T-cell (primary cell): ENCODE measurements around the gene SIRPB2. TPM values are rescaled to one million over a fixed set of nuclear protein-coding genes. Genes with fewer than 3 reads are reported as not detected.
"Not testable (repeated sequence)": the region's sequence is repeated elsewhere in the genome, so short reads cannot be mapped to it uniquely, and the experiment has no call there.

Experiments used
- ATAC-seq, 4 experiments: fragments of 200-7000 bp in 3 of 4; fragments of 150-1000 bp in 1 of 4; cut with Tn5 transposase; replicated peaks in 1 of 4; 1 replicate in 3 of 4; 2 replicates in 1 of 4; pipeline ENCODE4 v1.10.0; 2021; ENCODE audit warnings: moderate library complexity in 3 of 4, mild to moderate bottlenecking in 2 of 4, moderate number of reproducible peaks in 1 of 4
- CTCF ChIA-PET, 2 donors: fragments of 300-600 bp; sonication (Branson Sonifier 250); formaldehyde crosslinking; loops; one replicate each; lab custom pipeline; 2022; ENCODE audit warnings: antibody characterized with exemption in 2 of 2; lab: Charles Lee
- POLR2A ChIA-PET, 2 donors: fragments of 300-600 bp; sonication (Branson Sonifier 250); formaldehyde crosslinking; loops; one replicate each; lab custom pipeline; 2022; ENCODE audit warnings: antibody characterized with exemption in 2 of 2; lab: Charles Lee
- DNase-seq, 35 experiments: peaks; one replicate each; pipeline versions ENCODE4 v3.0.0 to v3.0.0-alpha.2; 2013 to 2023
- H3K27ac ChIP-seq: one replicate; pipeline ENCODE4 v1.5.1; 2013; ENCODE audit warnings: low read length
- H3K27me3 ChIP-seq, 2 experiments: replicated peaks in 1 of 2; 1 replicate in 1 of 2; 2 replicates in 1 of 2; pipeline versions ENCODE4 v1.6.1 to v1.7.0; 2013; ENCODE audit warnings: low read length in 1 of 2, mixed read lengths in 1 of 2; ENCODE audit not compliant: control insufficient read depth in 2 of 2, insufficient read depth in 2 of 2; ENCODE audit errors: extremely low read depth in 1 of 2
- H3K36me3 ChIP-seq, 2 donors: 1 replicate in 1 of 2; 2 replicates in 1 of 2; pipeline versions ENCODE4 v1.6.1 to v1.7.0; 2013; ENCODE audit warnings: low read length in 1 of 2; ENCODE audit not compliant: control insufficient read depth in 2 of 2, insufficient read depth in 1 of 2; ENCODE audit errors: extremely low read depth in 1 of 2
- H3K4me1 ChIP-seq, 2 experiments: 1 replicate in 1 of 2; 2 replicates in 1 of 2; pipeline versions ENCODE4 v1.6.1 to v1.7.0; 2013; ENCODE audit warnings: low read length in 2 of 2, mixed read lengths in 1 of 2; ENCODE audit not compliant: insufficient read depth in 2 of 2, control insufficient read depth in 1 of 2; ENCODE audit errors: extremely low read depth in 1 of 2
- H3K4me3 ChIP-seq, 2 donors: 1 replicate in 1 of 2; 2 replicates in 1 of 2; pipeline versions ENCODE4 v1.5.1 to v1.7.0; 2013; ENCODE audit warnings: mild to moderate bottlenecking in 2 of 2, low read length in 1 of 2, moderate library complexity in 1 of 2; ENCODE audit not compliant: control insufficient read depth in 1 of 2; ENCODE audit errors: extremely low read depth in 1 of 2
- H3K9me3 ChIP-seq: 2 replicates; pipeline ENCODE4 v1.7.0; 2013
- H3K27ac Mint-ChIP-seq, 2 donors: one replicate each; pipeline ENCODE4 v1.8.0; 2020 to 2021; ENCODE audit warnings: mild to moderate bottlenecking in 2 of 2, mixed read lengths in 2 of 2
- H3K27me3 Mint-ChIP-seq, 2 donors: one replicate each; pipeline ENCODE4 v1.8.0; 2021 to 2022; ENCODE audit warnings: mixed read lengths in 2 of 2
- H3K36me3 Mint-ChIP-seq: one replicate; pipeline ENCODE4 v1.8.0; 2021; ENCODE audit warnings: mixed read lengths
- H3K4me1 Mint-ChIP-seq, 3 donors: one replicate each; pipeline ENCODE4 v1.8.0; 2020 to 2022; ENCODE audit warnings: mixed read lengths in 3 of 3, mild to moderate bottlenecking in 1 of 3
- H3K4me3 Mint-ChIP-seq, 3 donors: one replicate each; pipeline ENCODE4 v1.8.0; 2020 to 2022; ENCODE audit warnings: mild to moderate bottlenecking in 3 of 3, mixed read lengths in 3 of 3, moderate library complexity in 3 of 3
- H3K9me3 Mint-ChIP-seq, 3 donors: one replicate each; pipeline ENCODE4 v1.8.0; 2020 to 2022; ENCODE audit warnings: mixed read lengths in 3 of 3
- WGBS: methylation state at CpG from one replicate; pipeline ENCODE4 v1.1.5; 2013; ENCODE audit warnings: missing lambda C conversion rate; ENCODE audit not compliant: insufficient coverage; 5-methylcytosine and 5-hydroxymethylcytosine counted together
- total RNA-seq, 35 experiments: library from RNA in 6 of 35; stranded (reverse) in 6 of 35; fragments of 120-200 nt in 1 of 35; gene quantifications; one replicate each; pipeline versions ENCODE4 v1.2.1 to v1.2.4 and lab custom pipeline; 2013 to 2026

Gene SIRPB2
- total RNA-seq, 5 donors from 2014 or later (not counting 1 experiment from before 2014, with no cell fraction given) = 0.09 to 0.58 TPM; not detected in 3

DNA sequence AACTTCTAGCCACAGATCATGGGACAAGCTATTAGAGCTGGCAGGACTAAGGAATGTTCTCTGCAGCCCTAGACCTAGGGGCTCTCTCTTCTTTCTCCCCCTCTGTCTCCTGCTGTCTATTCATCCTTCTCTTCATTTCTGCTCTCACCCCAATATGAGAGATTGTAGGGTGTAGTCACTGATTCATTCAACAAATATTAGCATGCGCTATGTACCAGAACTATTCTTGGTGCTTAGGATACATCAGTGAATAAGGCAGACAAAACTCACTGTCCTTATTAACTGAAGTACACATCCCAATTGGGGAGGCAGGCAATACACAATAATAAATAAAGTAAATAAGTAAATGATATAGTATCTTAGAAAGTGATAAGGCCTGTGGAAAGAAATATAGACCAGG lies 14.7 kb upstream of the SIRPB2 start:
- Mint-ChIP-seq H3K27me3 (peaks cover 15 to 22% of the 10 kb centered on the region in 2 donors), H3K9me3 (peaks cover 0 to 3% (median 0%) of the 10 kb centered on the region in 3 donors), H3K27ac (no peak overlapping the region), H3K36me3 (no peaks in the 10 kb centered on the region), H3K4me1 (peaks cover 3 to 12% (median 7%) of the 10 kb centered on the region in 3 donors), H3K4me3 (no peak overlapping the region)
- H3K27ac ChIP-seq = no peak overlapping the region
- DNase-seq (no peak), ATAC-seq (no peak)
- no peaks in the 10 kb centered on the region for H3K4me1 ChIP-seq
- no peaks in the 10 kb centered on the region for H3K36me3 ChIP-seq
- H3K4me3 ChIP-seq = no peak overlapping the region
- CTCF ChIA-PET = interaction anchor here in 1 of 2 donors (1.1 kb wide), 1 partner anchor 271 kb away, joined by 6 read pairs; no protein-coding TSS in a partner anchor
- H3K9me3 ChIP-seq = no peaks in the 10 kb centered on the region
- POLR2A ChIA-PET = no interaction called here
- no CpG with 5 or more reads among the region's 1 CpG for WGBS
- peaks cover 0 to 12% of the 10 kb centered on the region in 2 experiments for H3K27me3 ChIP-seq

- Histone ChIP-seq H3K27ac (no peak overlapping the region), H3K4me3 (no peak overlapping the region), H3K36me3 (no peaks in the 10 kb centered on the region), H3K4me1 (no peaks in the 10 kb centered on the region), H3K27me3 (peaks cover 0 to 13% of the 10 kb centered on the region in 2 experiments), H3K9me3 (no peaks in the 10 kb centered on the region)
- Mint-ChIP-seq H3K27me3 (peaks cover 19 to 27% of the 10 kb centered on the region in 2 donors), H3K9me3 (peaks cover 0 to 3% (median 0%) of the 10 kb centered on the region in 3 donors), H3K4me3 (no peak overlapping the region), H3K4me1 (peaks cover 3 to 12% (median 7%) of the 10 kb centered on the region in 3 donors), H3K36me3 (no peaks in the 10 kb centered on the region), H3K27ac (no peak overlapping the region)
- POLR2A ChIA-PET = no interaction called here
- no peak for DNase-seq
- no peak for ATAC-seq
- CTCF ChIA-PET = no interaction called here
- 100% methylated on average over 2 of the region's 3 CpGs for WGBS
Measured at GRCh38 chr20:1505361-1505760, 14.1 kb upstream of the SIRPB2 start.

DNA sequence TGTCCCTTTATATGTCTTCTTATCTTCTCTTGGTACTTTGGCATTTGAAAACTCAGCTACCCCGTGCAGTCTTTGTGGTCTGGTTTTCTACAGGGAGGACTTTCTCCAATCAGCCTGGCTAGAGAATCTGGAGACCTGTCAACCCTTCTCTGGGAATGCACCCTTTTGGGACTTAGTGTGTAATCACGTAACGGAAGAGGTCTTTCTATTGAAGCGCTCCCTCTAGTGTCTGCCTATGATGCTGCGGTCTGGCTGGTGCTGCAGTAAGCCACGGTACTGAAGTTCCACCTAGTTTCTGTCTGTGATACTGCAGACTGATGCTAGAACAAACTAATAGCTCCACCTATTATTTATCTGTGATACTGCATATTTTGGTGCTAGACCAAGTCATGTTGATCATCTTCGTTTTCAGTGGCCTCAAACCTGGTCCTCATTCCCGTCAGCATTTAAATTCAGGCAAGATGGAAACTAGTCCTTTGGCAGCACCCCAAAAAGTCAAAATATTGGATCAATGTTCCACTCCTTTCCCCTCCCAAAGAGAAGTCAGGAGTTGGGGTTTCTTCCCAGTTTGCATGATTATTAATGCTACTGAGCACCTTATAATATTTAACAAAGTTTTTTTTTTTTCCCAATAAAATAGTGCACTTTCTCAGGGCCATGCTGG lies 12.5 kb upstream of the SIRPB2 start:
- Mint-ChIP-seq H3K36me3 (no peaks in the 10 kb centered on the region), H3K4me3 (no peak overlapping the region), H3K9me3 (peaks cover 0 to 3% (median 0%) of the 10 kb centered on the region in 3 donors), H3K4me1 (peaks cover 3 to 6% (median 4%) of the 10 kb centered on the region in 3 donors), H3K27ac (no peak overlapping the region), H3K27me3 (peaks cover 30 to 40% of the 10 kb centered on the region in 2 donors)
- Histone ChIP-seq H3K27ac (no peak overlapping the region), H3K4me3 (no peak overlapping the region), H3K27me3 (peaks cover 0 to 18% of the 10 kb centered on the region in 2 experiments), H3K9me3 (no peaks in the 10 kb centered on the region), H3K4me1 (no peaks in the 10 kb centered on the region), H3K36me3 (no peaks in the 10 kb centered on the region)
- 0% methylated on average over 4 of the region's 8 CpGs for WGBS
- CTCF ChIA-PET = interaction anchor here (0.5 to 2.9 kb wide), 28 partner anchors 8 to 1813 kb away, joined by 3 to 19 read pairs (median 3); partner anchors contain the start of genes NSFL1C (in 1 of the 2) and SIRPB2 (in 1 of the 2)
- POLR2A ChIA-PET = no interaction called here
- ATAC-seq (peak; percentile 99 to 100 (median 100)), DNase-seq (peak; percentile 38 to 90 (median 71))

GRCh38 chr20:1500496-1500895 lies 9.3 kb upstream of the SIRPB2 start:
- Mint-ChIP-seq H3K27ac (no peak overlapping the region), H3K4me3 (no peak overlapping the region), H3K36me3 (no peaks in the 10 kb centered on the region), H3K9me3 (peaks cover 0 to 10% (median 0%) of the 10 kb centered on the region in 3 donors), H3K4me1 (peaks cover 3 to 6% (median 4%) of the 10 kb centered on the region in 3 donors), H3K27me3 (peaks cover 33 to 61% of the 10 kb centered on the region in 2 donors)
- CTCF ChIA-PET = no interaction called here
- Histone ChIP-seq H3K4me1 (no peaks in the 10 kb centered on the region), H3K4me3 (no peak overlapping the region), H3K27ac (no peak overlapping the region), H3K9me3 (no peaks in the 10 kb centered on the region), H3K36me3 (no peaks in the 10 kb centered on the region), H3K27me3 (peaks cover 0 to 17% of the 10 kb centered on the region in 2 experiments)
- 46% methylated on average over 1 of the region's 3 CpGs for WGBS
- no peak for ATAC-seq
- no peak for DNase-seq
- POLR2A ChIA-PET = no interaction called here

GRCh38 chr20:1499528-1500420 lies 8.6 kb upstream of the SIRPB2 start:
- POLR2A ChIA-PET = no interaction called here
- Mint-ChIP-seq H3K27ac (no peak overlapping the region), H3K36me3 (no peaks in the 10 kb centered on the region), H3K4me1 (peaks cover 3 to 6% (median 4%) of the 10 kb centered on the region in 3 donors), H3K9me3 (peaks cover 0 to 10% (median 0%) of the 10 kb centered on the region in 3 donors), H3K4me3 (no peak overlapping the region), H3K27me3 (peaks cover 33 to 60% of the 10 kb centered on the region in 2 donors)
- Histone ChIP-seq H3K36me3 (no peaks in the 10 kb centered on the region), H3K27me3 (peaks cover 0 to 17% of the 10 kb centered on the region in 2 experiments), H3K4me1 (no peaks in the 10 kb centered on the region), H3K9me3 (no peaks in the 10 kb centered on the region), H3K4me3 (no peak overlapping the region), H3K27ac (no peak overlapping the region)
- no peak for ATAC-seq
- WGBS = 78% methylated on average over 6 of the region's 8 CpGs
- DNase-seq = no peak
- CTCF ChIA-PET = no interaction called here

DNA sequence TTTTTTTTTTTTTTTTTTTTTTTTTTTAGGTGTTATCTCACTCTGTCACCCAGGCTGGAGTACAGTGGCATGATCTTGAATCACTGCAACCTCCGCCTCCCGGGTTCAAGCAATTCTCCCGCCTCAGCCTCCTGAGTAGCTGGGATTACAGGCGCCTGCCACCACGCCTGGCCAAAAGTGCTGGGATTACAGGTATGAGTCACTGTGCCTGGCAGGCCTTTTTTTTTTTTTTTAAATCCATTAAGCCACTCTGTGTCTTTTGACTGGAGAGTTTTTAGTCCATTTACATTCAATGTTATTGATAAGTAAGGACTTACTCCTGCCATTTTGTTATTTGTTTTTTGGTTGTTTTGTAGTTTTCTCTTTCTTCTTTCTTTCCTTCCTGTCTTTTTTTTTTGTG lies 6.2 kb upstream of the SIRPB2 start:
- H3K9me3 Mint-ChIP-seq, H3K4me1 Mint-ChIP-seq, H3K36me3 ChIP-seq, ATAC-seq, DNase-seq, H3K27ac Mint-ChIP-seq, H3K36me3 Mint-ChIP-seq, H3K27ac ChIP-seq, H3K4me3 ChIP-seq, POLR2A ChIA-PET, H3K9me3 ChIP-seq, H3K4me3 Mint-ChIP-seq: not testable (repeated sequence)
- CTCF ChIA-PET = interaction anchor here in 1 of 2 donors (0.6 to 0.7 kb wide), 3 partner anchors 18 to 535 kb away, joined by 4 to 6 read pairs (median 5); no protein-coding TSS in a partner anchor
- H3K27me3 Mint-ChIP-seq = peaks cover 31 to 52% of the 10 kb centered on the region in 2 donors
- no CpG with 5 or more reads among the region's 5 CpGs for WGBS
- peaks cover 0 to 17% of the 10 kb centered on the region in 2 experiments for H3K27me3 ChIP-seq
- peaks cover 0 to 10% of the 10 kb centered on the region in 2 experiments for H3K4me1 ChIP-seq
